HEK293 (cell line): Measurements from ENCODE around the gene PLCH2.
A peak's percentile ranks its signal among the peaks of the same experiment; 100 is the strongest.

Experiments used
- CTCF ChIA-PET: fragments of 350-600 bp; formaldehyde crosslinking; extraction: SDS; loops from one replicate; lab custom pipeline; 2021; ENCODE audit warnings: antibody characterized with exemption; lab: Yijun Ruan, JAX
- POLR2A ChIA-PET: fragments of 300-600 bp; formaldehyde crosslinking; extraction: SDS; loops from one replicate; lab custom pipeline; 2020; ENCODE audit warnings: antibody characterized with exemption, inconsistent platforms; lab: Yijun Ruan, JAX
- H3K27ac ChIP-seq: fragments of 200-500 bp; sonication (Bioruptor generic); 2 replicates; pipeline ENCODE4 v1.5.1; 2014; ENCODE audit warnings: low read depth, low read length, control low read depth, inconsistent platforms; ENCODE audit errors: extremely low read depth
- H3K36me3 ChIP-seq, 2 experiments: fragments of 200-500 bp in 1 of 2; sonication (Bioruptor generic) in 1 of 2; 1 replicate in 1 of 2; 2 replicates in 1 of 2; pipeline ENCODE4 v1.5.1; 2014 to 2017; ENCODE audit warnings: inconsistent platforms in 2 of 2, low read length in 2 of 2; ENCODE audit not compliant: control insufficient read depth in 2 of 2, insufficient read depth in 1 of 2
- H3K4me1 ChIP-seq: fragments of 200-500 bp; sonication (Bioruptor generic); 2 replicates; pipeline ENCODE4 v1.5.1; 2014; ENCODE audit warnings: mild to moderate bottlenecking, low read length, inconsistent platforms; ENCODE audit not compliant: control insufficient read depth, insufficient read depth
- H3K4me3 ChIP-seq: 2 replicates; pipeline ENCODE4 v1.5.1; 2011; ENCODE audit warnings: low read depth, mild to moderate bottlenecking, control low read depth, low read length, moderate library complexity
- H3K9me3 ChIP-seq: fragments of 200-500 bp; sonication (Bioruptor generic); 2 replicates; pipeline ENCODE4 v1.5.1; 2014; ENCODE audit warnings: low read depth, low read length, inconsistent platforms; ENCODE audit not compliant: control insufficient read depth, insufficient read depth
- GLIS1 ChIP-seq: fragments of 450-650 bp; formaldehyde crosslinking; IDR thresholded peaks from 2 replicates; pipeline ENCODE4 v1.5.1; 2016; ENCODE audit warnings: missing biosample characterization, missing genetic modification characterization
- IKZF3 ChIP-seq: fragments of 450-650 bp; IDR thresholded peaks from 2 replicates; pipeline ENCODE4 v1.5.0; 2018; ENCODE audit warnings: missing biosample characterization, mild to moderate bottlenecking, missing genetic modification characterization, moderate library complexity
- KLF17 ChIP-seq: fragments of 450-650 bp; formaldehyde crosslinking; IDR thresholded peaks from 2 replicates; pipeline ENCODE4 v1.5.1; 2016; ENCODE audit warnings: missing biosample characterization, missing genetic modification characterization
- PRDM6 ChIP-seq: fragments of 450-650 bp; formaldehyde crosslinking; IDR thresholded peaks from 2 replicates; pipeline ENCODE4 v1.5.1; 2017; ENCODE audit warnings: missing biosample characterization, missing genetic modification characterization
- REPIN1 ChIP-seq: fragments of 450-650 bp; formaldehyde crosslinking; IDR thresholded peaks from 2 replicates; pipeline ENCODE4 v1.5.1; 2017; ENCODE audit warnings: missing biosample characterization, missing genetic modification characterization, low read depth
- ZBTB48 ChIP-seq: fragments of 450-650 bp; formaldehyde crosslinking; IDR thresholded peaks from 2 replicates; pipeline ENCODE4 v1.5.1; 2016; ENCODE audit warnings: missing biosample characterization, missing genetic modification characterization
- ZBTB7A ChIP-seq: fragments of 450-650 bp; formaldehyde crosslinking; IDR thresholded peaks from 2 replicates; pipeline ENCODE4 v1.5.1; 2016; ENCODE audit warnings: low read depth, missing biosample characterization, missing genetic modification characterization
- ZFHX2 ChIP-seq: fragments of 450-650 bp; formaldehyde crosslinking; conservative IDR thresholded peaks from 2 replicates; pipeline ENCODE4 v1.5.1; 2016; ENCODE audit warnings: missing biosample characterization, missing genetic modification characterization
- ZFP41 ChIP-seq: fragments of 450-650 bp; formaldehyde crosslinking; IDR thresholded peaks from 2 replicates; pipeline ENCODE4 v1.5.1; 2016; ENCODE audit warnings: missing biosample characterization, missing genetic modification characterization, borderline replicate concordance
- ZIC2 ChIP-seq: fragments of 450-650 bp; formaldehyde crosslinking; IDR thresholded peaks from 2 replicates; pipeline ENCODE4 v1.5.1; 2016; ENCODE audit warnings: missing biosample characterization, missing genetic modification characterization
- ZNF112 ChIP-seq: fragments of 450-650 bp; formaldehyde crosslinking; IDR thresholded peaks from 2 replicates; pipeline ENCODE4 v1.5.0; 2017; ENCODE audit warnings: missing biosample characterization, missing genetic modification characterization
- ZNF157 ChIP-seq: fragments of 450-650 bp; formaldehyde crosslinking; IDR thresholded peaks from 2 replicates; pipeline ENCODE4 v1.5.1; 2016; ENCODE audit warnings: missing biosample characterization, missing genetic modification characterization
- ZNF169 ChIP-seq: fragments of 450-650 bp; formaldehyde crosslinking; IDR thresholded peaks from 2 replicates; pipeline ENCODE4 v1.5.1; 2016; ENCODE audit warnings: missing biosample characterization, missing genetic modification characterization
- ZNF175 ChIP-seq: fragments of 450-650 bp; formaldehyde crosslinking; IDR thresholded peaks from 2 replicates; pipeline ENCODE4 v1.5.1; 2016; ENCODE audit warnings: missing biosample characterization, missing genetic modification characterization
- ZNF202 ChIP-seq: fragments of 450-650 bp; formaldehyde crosslinking; IDR thresholded peaks from 2 replicates; pipeline ENCODE4 v1.5.1; 2016; ENCODE audit warnings: missing biosample characterization, missing genetic modification characterization, borderline replicate concordance
- ZNF211 ChIP-seq: fragments of 450-650 bp; formaldehyde crosslinking; IDR thresholded peaks from 2 replicates; pipeline ENCODE4 v1.5.1; 2016; ENCODE audit warnings: low read depth, missing biosample characterization, missing genetic modification characterization
- ZNF302 ChIP-seq: fragments of 450-650 bp; formaldehyde crosslinking; IDR thresholded peaks from 2 replicates; pipeline ENCODE4 v1.5.1; 2016; ENCODE audit warnings: missing biosample characterization, missing genetic modification characterization, low read depth
- ZNF311 ChIP-seq: fragments of 450-650 bp; formaldehyde crosslinking; IDR thresholded peaks from 2 replicates; pipeline ENCODE4 v1.5.1; 2017; ENCODE audit warnings: missing biosample characterization, missing genetic modification characterization, borderline replicate concordance
- ZNF324 ChIP-seq: fragments of 450-650 bp; formaldehyde crosslinking; IDR thresholded peaks from 2 replicates; pipeline ENCODE4 v1.5.1; 2016; ENCODE audit warnings: missing biosample characterization, missing genetic modification characterization
- ZNF404 ChIP-seq: fragments of 450-650 bp; formaldehyde crosslinking; IDR thresholded peaks from 2 replicates; pipeline ENCODE4 v1.5.1; 2017; ENCODE audit warnings: missing biosample characterization, missing genetic modification characterization
- ZNF433 ChIP-seq: fragments of 450-650 bp; formaldehyde crosslinking; IDR thresholded peaks from 2 replicates; pipeline ENCODE4 v1.5.1; 2016; ENCODE audit warnings: missing biosample characterization, missing genetic modification characterization, low read depth
- ZNF701 ChIP-seq: fragments of 450-650 bp; formaldehyde crosslinking; IDR thresholded peaks from 2 replicates; pipeline ENCODE4 v1.5.1; 2016; ENCODE audit warnings: missing biosample characterization, missing genetic modification characterization
- ZNF776 ChIP-seq: fragments of 450-650 bp; formaldehyde crosslinking; IDR thresholded peaks from 2 replicates; pipeline ENCODE4 v1.5.0; 2017; ENCODE audit warnings: missing biosample characterization, missing genetic modification characterization, borderline replicate concordance
- ZNF777 ChIP-seq: fragments of 450-650 bp; formaldehyde crosslinking; IDR thresholded peaks from 2 replicates; pipeline ENCODE4 v1.5.1; 2017; ENCODE audit warnings: missing biosample characterization, missing genetic modification characterization, borderline replicate concordance
- ZNF837 ChIP-seq: fragments of 450-650 bp; formaldehyde crosslinking; IDR thresholded peaks from 2 replicates; pipeline ENCODE4 v1.5.1; 2016; ENCODE audit warnings: missing biosample characterization, missing genetic modification characterization
- ZSCAN4 ChIP-seq: fragments of 450-650 bp; formaldehyde crosslinking; IDR thresholded peaks from 2 replicates; pipeline ENCODE4 v1.5.1; 2017; ENCODE audit warnings: missing biosample characterization, missing genetic modification characterization
- ZSCAN5A ChIP-seq: fragments of 450-650 bp; formaldehyde crosslinking; IDR thresholded peaks from 2 replicates; pipeline ENCODE4 v1.5.1; 2016; ENCODE audit warnings: missing biosample characterization, missing genetic modification characterization

PLCH2 gene

GRCh38 chr1:2492091-2492490 is 16.0 kb downstream of the PLCH2 start:
- Histone ChIP-seq H3K36me3 (no peaks in the 10 kb centered on the region), H3K27ac (no peak overlapping the region), H3K4me3 (no peak overlapping the region), H3K9me3 (no peaks in the 10 kb centered on the region), H3K4me1 (no peaks in the 10 kb centered on the region; the same call in 1 of the 2 replicates)
- CTCF ChIA-PET, result no interaction called here
- no peak for TF ChIP-seq ZNF701 (tag by site-specific recombination)
- peak; percentile 64; the same call in 1 of the 2 replicates for TF ChIP-seq GLIS1
- TF ChIP-seq ZNF776 (tag by site-specific recombination), result no peak
- peak; percentile 12; the same call in 1 of the 2 replicates for TF ChIP-seq ZIC2 (tag by site-specific recombination)
- TF ChIP-seq ZNF837 (tag by site-specific recombination), result no peak
- no peak for TF ChIP-seq PRDM6 (tag by site-specific recombination)
- POLR2A ChIA-PET, result no interaction called here

GRCh38 chr1:2493218-2493617 is 17.1 kb downstream of the PLCH2 start:
- H3K9me3 ChIP-seq, result no peaks in the 10 kb centered on the region
- H3K4me3 ChIP-seq, result no peak overlapping the region
- H3K36me3 ChIP-seq, result no peaks in the 10 kb centered on the region
- no peak for TF ChIP-seq ZSCAN5A (tag by site-specific recombination)
- no peak for TF ChIP-seq ZNF175
- TF ChIP-seq ZNF777 (tag by site-specific recombination), result no peak
- TF ChIP-seq ZBTB7A, result no peak
- no peak for TF ChIP-seq ZFP41 (tag by site-specific recombination)
- H3K27ac ChIP-seq, result no peak overlapping the region
- no peaks in the 10 kb centered on the region; the same call in 1 of the 2 replicates for H3K4me1 ChIP-seq
- CTCF ChIA-PET, result no interaction called here
- POLR2A ChIA-PET, result no interaction called here

GRCh38 chr1:2493691-2494322 is 17.7 kb downstream of the PLCH2 start:
- H3K4me3 ChIP-seq, result no peak overlapping the region
- CTCF ChIA-PET, result interaction anchor here (0.7 kb wide), 1 partner anchor 300 kb away, joined by 3 read pairs; no protein-coding TSS in a partner anchor
- no peak overlapping the region for H3K27ac ChIP-seq
- no peaks in the 10 kb centered on the region; the same call in 1 of the 2 replicates for H3K4me1 ChIP-seq
- no peaks in the 10 kb centered on the region for H3K9me3 ChIP-seq
- POLR2A ChIA-PET, result interaction anchor here (2.1 kb wide), 1 partner anchor 31 kb away, joined by 6 read pairs; no protein-coding TSS in a partner anchor
- no peaks in the 10 kb centered on the region for H3K36me3 ChIP-seq
- no peak for TF ChIP-seq ZNF433 (tag by site-specific recombination)
- TF ChIP-seq KLF17 (tag by site-specific recombination), result peak; percentile 86
- TF ChIP-seq ZNF202, result no peak
- no peak for TF ChIP-seq ZNF157 (tag by site-specific recombination)
- TF ChIP-seq ZSCAN4 (tag by site-specific recombination), result no peak
- TF ChIP-seq REPIN1 (tag by site-specific recombination), result no peak
- TF ChIP-seq ZNF211 (tag by site-specific recombination), result no peak
- TF ChIP-seq ZNF169 (tag by site-specific recombination), result no peak
- TF ChIP-seq ZNF404 (tag by site-specific recombination), result no peak
- TF ChIP-seq IKZF3, result no peak
- peak; percentile 98 for TF ChIP-seq ZFHX2
- TF ChIP-seq ZNF112, result no peak
- no peak for TF ChIP-seq ZNF311 (tag by site-specific recombination)
- no peak for TF ChIP-seq ZNF302
- no peak for TF ChIP-seq ZNF324 (tag by site-specific recombination)
- TF ChIP-seq ZBTB48 (tag by site-specific recombination), result no peak
